SKM-1 (cell line): Measurements from ENCODE around the gene TMEM121B.

Source experiments
- DNase-seq: peaks from one replicate; lab custom pipeline; 2025; ENCODE audit not compliant: unreplicated experiment; lab: John Stamatoyannopoulos, UW

TMEM121B gene

DNA sequence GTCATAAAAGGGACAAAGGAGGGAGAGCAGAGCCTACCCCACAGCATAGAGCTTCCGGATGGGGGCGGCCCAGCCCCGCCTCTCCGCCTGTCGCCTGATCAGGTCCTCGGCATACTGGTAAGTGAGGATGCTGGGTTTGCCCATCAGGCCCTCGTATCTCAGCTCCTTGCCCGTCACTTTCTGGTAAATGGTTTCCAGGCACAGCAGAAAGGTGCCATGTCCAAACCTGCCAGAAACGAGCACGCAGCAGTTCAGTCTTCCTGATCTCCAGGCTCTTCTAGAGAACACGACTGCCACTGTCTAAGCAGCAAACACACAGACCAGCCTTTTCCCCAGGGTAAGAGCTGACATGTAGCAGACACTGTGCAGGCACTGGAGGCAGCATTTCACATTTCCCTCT, 17.4 kb upstream of the TMEM121B start:
- no peak for DNase-seq

DNA sequence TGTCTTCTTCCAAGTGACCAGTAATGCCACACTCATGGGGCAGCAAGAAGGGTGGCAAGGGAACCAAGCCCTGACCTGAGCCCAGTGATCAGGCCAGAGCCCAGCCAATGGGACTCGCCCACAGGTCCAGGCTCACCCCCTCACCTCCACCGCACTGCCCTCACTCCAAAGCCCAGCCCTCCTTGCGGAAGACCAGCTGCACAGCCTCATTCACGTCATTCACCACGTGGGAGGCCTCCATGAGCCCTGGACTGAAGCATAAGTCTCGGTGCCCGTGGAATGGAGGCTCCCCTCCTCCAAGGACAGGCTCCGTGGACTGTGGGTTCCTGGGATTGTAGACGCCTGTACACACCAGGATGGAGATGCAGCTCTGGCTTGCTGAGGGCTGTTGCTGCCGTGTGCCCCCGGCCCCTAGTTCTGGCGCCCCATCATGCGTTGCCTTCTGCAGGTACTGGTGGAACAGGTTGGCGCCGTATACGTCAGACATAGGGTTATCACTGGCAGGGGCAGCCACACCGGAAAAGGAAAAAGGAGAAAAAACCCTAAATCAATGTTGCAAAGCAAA, 16.8 kb upstream of the TMEM121B start:
- DNase-seq = no peak

DNA sequence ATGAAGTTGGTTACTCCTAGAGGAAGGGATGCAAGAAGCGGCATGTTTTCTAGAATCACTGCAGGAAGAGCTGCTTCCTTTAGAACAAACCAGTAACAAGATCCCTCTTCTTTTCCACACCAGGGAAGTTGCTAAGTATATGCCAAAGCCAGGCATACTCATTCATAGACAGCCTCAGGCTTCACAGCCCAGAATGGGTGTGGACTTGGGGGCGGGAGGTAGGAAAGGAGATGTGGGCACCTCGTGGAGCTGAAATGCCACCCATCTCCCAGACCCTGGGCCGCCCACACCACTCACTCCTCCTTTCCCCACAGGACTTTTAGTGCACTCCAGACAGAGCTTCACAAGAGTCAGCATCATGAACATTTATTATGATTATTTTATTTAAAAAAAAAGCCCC, 16.0 kb upstream of the TMEM121B start:
- DNase-seq = no peak

DNA sequence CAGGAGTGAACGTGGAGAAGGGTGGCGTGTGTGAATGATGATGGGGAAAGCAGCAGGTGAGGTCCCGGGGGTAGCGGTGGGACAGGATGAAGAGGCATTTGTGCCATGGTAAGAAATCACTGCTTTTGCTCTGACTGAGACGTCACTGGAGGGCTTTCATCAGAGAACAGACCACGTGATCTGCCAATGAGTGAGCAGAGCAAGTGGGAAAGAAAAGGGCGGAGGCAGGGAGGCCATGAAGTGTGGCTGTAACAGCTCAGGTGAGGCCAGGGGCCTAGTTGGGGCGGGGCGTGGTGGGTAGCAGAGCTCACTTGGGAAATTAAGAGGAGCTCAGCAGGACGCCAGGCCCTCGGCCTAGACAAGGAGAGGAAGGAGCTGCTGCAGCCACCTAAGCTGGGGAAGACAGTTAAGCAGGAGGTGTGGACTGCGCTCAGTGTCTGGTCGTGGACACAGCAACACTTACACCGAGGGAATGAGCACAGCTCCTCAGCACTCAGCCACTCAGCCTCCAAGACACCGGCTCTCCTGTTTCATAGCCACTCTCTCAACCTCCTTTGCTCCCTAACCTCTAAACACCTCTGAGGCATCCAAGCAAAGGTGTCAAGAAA, 14.1 kb upstream of the TMEM121B start:
- no peak for DNase-seq

DNA sequence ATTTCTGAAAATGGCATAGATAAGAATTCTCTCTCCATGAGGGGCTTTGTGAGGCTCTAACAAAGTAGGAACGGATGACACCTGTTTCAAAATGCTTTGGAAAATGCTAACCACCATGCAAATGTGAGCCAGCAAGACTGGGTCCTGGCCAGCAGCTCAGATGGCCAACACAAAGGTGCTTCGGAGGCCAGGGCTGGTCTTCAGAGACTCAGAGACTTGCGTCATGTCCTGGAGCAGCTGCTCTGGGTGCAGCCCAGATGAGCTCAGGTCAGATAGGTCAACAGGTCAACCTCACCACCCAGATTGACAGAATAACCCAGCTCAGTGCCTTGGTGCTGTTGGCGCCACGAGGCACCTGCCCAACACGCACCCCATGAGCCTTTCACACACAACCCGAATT, 12.0 kb upstream of the TMEM121B start:
- no peak for DNase-seq

DNA sequence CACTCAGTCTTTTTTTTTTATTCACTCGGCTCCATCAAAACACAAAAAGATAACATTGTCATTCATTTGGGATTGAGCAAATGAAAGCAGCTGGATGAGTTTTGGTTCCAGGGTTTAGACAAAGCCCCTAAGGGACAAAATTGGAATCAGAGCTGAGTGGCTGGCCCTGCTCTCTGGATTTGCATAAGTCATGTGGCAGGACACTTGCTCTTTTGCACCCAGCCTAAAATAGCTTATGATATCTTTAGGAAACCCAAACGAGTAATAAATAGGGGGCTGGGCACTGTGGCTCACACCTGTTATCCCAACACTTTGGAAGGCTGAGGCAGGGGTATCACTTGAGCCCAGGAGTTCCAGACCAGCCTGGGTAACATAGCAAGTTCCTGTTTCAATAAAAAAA, 11.0 kb upstream of the TMEM121B start:
- no peak for DNase-seq

DNA sequence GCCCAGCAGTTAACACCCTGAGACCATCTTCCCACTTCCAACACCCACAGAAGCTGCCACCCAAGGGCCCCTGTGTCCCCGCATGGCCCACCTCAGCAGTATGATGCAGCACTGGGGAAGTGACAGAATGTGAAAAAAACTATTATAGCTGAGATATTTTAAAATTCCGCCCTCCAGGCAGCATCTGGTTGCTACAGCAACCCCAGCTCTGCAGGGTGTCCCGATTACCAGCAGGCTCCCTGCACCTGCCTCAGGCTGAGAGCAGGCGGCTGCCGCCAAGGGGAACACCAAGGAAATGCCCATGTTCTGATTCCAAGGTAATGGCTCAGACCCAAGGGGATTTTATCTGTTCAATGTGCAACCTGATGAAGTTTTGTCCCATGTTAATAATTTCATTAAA, 10.5 kb upstream of the TMEM121B start:
- no peak for DNase-seq

DNA sequence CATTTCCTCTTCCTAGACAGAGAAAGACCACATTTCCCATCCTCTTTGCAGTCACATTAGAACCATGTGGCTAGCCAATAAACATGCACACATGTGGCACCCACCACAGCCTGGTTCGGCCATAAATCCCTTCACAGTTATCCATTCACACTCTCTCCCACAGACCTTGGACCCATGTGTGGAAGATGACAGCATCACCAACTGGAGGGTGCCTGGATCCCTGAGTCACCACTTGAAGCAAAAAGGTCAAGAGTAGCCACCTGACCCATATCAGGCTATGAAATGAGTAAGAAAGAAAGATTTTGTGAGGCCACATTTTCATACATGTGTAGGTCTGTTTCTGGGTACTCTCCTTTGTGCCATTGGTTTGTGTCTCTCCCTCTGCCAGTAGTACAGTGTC, 9.0 kb upstream of the TMEM121B start:
- no peak for DNase-seq

DNA sequence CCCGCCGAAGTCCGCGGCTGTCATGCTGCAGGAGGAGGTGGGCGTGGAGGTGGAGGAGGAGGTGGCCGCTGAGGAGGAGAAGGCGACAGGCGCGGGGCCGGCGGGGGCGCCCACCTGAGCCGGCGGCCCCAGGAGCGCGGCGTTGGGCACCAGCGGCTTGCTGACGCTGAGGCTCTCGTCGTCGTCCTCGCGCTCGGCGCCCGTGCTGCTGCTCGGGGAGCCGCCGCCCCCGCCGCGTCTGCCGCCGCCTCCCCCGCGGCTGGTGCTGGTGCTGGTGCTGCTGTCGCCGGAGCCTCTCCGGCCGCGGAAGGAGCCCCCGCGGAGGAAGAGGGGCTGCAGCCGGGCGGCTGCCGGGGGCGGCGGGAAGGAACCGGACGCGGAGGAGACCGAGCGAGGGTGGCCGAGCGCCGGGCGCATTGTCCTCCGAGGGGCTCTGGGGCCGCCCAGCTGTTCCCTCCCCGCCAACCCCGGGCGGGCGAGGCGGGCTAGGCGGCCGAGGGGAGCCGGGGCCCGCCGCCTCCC, 388 bp downstream of the TMEM121B start:
- DNase-seq = no peak

DNA sequence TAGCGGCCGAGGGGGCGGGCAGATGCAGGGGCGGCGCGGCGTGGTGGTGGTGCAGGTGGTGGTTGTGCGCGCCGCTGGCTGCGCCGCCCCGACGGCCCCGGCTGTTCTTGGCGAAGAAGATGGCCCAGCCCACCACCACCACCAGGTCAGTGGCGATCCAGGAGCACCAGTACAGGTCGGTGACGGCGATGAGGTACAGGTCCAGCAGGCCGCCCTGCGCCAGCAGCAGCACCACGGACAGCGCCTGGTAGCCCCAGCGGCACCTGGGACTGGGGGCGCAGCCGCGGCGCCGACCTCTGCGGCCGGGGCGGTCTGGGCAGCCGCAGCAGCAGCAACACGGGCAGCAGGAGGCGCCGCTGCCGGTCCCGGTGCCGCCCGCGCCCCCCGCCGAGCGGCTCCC, 879 bp downstream of the TMEM121B start:
- no peak for DNase-seq

DNA sequence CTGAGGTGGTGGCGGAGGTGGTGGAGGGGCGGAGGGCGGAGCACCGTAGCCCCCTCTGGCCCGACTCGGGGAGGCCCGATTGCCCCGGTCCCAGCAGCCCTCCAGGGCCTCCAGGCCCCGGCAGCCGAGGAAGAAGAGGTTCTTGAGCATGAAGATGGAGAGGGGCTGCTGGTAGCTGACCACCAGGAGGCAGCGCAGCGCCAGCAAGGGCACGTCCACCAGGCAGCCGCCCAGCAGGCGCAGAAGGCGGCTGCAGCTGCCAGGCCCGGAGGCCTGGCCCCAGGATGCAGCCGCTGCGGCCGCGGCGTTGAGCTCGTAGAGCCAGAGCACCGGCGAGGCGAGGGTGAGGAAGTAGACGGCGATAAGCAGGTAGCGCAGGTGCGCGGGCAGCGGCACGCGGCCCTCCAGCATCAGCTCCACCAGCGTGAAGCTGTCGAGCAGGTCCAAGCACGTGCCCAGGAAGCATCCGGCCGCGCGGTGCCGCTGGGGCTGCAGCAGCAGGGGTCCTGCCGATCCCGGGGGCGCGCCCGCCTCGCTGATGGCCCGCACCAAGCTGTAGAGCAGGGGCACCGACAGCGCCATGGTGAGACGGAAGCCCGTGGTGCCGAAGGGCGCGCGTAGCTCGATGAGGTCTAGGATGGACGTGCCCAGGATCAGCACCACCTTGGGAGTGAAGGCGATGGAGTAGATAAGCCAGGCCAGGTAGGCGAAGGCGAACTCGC, 1.5 kb downstream of the TMEM121B start:
- no peak for DNase-seq

DNA sequence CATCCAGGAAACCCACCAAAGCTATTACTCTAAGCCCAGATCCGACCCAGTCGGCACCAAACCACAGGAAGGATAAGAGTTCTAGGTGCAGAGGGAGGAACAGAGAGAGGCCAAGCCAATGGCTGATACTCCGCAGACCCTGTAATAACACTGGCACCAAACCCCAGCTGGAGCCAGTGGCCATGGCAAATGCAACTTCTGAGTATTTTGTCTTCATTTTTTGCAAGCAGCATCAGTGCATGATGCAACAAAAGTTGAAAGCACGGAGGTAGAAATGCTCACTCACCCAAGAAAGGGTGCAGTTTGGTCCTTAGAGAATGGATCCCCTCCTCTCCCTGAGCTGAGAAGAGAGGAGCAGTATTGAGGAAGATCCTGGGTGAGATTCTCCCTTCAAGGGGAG, 2.8 kb downstream of the TMEM121B start:
- DNase-seq = no peak

DNA sequence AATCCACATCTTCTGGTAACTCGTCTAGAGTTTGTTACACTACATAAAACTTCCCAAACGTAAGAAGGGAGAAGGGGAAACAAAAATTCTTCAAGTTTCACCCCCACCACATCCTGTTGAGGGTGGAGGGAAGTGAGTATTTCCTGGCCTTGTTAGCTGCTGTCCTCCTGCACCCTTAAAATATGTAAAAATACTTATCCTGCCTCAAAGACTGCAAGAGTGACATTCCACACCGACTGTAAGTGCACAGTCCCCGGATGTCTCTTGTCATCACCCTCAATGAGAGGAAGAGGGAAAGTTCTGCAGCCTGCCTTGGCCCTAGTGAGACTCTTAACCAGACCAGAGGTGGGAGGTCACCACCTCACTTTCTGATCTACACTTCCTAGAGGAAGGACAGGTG, 3.3 kb downstream of the TMEM121B start:
- peak; percentile 39 for DNase-seq

DNA sequence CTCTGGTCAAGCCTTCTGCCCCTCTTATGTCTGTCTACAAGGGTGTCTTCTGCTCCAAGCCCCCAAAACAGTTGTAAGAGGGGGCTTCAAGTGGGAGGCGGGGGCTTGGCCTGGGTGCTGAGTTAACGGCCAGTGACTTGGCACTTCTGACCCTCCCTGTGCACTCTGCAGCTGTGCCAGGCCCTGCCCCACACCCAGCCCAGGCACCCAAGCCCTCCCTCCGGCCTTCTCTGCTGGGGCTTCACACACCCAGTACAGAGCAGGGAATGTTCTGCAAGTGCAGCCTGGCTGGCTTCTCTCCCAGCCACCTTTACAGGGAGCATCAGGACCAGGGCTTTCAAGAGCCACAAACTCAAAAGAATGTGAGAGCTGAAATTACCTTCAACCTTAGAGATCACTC, 3.8 kb downstream of the TMEM121B start:
- DNase-seq = no peak

DNA sequence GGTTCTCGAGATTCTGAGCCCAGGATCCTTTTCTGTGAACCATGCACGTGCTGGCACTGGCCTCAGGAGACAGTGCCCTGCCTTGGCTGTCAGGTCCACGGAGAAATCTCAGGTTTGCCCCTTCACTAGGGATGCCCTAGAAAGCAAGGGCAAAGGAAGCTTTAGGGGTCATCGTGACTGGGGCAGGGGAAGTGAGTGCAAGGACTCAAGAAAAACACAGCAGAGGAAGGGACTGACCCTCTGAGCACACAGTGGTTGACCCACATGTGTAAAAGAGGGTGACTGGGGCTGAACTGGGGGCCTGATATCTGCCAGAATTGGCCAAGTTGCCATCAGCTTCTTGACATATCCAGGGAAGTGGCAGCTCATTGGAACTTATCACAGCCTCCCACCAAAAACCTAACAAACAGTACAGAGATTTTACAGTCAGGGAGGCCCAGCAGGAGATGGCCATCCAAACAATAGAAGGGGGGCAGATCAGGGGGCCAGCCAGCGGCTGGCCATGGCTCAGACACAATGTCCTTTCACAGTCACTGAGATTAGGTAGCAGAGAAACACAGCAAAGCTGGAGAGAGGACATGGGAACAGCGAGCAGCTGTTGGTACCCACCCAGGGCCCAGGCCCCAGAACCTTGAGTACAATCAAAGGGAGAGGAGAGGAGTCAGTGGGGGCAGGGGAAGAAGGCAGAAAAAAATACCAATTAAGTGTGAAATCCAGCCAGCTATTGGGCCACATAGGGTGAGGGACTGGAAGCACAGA, 4.4 kb downstream of the TMEM121B start:
- DNase-seq = no peak

DNA sequence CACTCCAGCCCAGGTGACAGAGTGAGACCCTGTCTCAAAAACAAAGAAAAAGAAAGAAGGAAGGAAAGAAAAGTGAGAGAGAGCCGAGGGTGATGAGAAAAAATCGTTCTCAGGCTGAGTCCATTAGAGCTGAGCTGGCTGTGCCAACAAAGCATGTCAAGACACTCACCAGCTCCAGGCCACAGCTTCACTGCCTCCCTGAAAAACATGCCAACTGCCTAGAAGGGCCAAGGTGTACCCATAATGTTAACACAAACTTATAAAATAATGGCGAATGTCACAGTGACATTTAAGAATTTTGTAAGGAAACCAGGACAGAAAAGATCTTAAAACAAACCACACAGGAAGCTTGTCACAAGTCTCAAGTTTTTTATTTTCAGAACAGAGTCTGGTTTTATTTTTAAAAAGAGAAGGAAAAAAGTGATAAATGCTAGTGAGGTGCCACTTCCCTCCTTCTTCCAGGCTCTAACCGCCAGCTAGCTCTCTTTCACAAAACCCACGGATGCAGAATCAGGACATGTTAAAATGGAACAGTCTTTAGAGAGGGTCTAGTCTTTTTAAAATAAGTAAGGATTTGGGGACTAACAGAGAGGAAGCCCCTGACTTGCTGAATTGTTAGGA, 5.1 kb downstream of the TMEM121B start:
- no peak for DNase-seq

DNA sequence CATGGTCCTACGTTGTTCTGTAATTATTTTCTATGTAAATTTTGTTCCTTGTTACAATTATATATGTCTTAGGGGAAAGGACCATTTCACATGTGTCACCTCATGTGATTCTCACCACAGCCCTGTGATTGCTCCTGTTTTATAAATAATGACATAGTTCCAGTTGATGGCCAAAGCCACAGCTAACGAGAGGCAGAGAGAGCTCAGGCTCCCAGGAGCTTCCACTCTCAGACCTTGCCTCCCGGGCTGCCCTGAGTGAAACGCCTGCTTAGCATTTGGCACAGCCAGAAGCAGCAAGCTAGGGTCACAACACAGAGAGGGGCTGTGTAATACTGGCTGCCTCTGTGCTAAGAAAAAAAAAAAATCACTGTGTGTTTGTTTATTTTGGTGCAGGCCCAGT, 5.9 kb downstream of the TMEM121B start:
- no peak for DNase-seq

DNA sequence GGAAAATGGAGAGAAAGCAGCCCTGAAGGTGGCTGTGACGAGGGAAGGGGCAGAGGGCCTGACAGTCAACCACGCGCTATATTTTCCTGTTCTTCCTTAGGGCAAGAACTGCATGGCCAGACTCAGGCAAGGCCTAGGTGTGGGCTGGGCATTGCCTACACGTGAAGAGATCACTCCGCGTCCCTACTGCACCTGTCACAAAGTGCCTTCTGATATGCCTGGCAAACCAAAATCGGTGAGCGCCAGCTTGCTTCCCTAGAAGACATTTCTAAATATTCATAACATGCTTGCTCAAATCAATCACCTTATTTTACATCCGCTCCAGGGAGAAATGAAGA, 6.3 kb downstream of the TMEM121B start:
- DNase-seq = no peak

DNA sequence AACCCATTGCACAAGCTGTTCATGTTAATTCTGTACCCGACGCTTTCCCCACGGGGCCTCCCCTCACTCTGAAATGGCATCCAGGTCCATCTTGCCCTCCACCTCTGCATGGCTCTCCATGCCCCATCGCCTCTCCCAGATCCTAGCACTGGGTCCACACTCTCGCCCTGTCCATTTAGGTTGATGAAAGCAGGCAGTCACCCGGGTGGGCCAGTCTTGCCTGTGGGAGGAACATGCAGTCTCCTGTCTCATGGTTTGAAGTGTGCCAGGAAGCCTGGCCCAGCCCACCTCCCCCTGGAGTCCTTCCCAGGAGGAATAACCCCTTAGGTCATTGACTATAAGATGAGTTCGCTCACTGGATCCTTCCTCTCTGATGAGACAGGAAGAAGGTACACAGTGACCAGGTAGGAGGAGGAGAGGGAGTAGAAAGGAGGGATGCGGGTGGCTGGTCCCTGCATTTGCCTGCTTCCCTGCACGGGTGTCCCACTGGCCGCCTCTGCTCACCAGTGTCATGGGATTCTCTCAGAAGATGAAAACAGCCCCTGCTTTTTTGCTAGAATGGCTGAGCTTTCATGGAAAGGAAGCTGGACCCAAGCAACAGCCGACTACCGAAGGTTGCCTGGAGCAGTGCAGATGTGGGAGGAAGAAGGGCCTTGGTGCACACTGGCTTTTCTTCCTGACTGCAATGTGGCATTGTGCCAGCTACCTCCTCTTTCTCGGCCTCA, 6.8 kb downstream of the TMEM121B start:
- DNase-seq = no peak

DNA sequence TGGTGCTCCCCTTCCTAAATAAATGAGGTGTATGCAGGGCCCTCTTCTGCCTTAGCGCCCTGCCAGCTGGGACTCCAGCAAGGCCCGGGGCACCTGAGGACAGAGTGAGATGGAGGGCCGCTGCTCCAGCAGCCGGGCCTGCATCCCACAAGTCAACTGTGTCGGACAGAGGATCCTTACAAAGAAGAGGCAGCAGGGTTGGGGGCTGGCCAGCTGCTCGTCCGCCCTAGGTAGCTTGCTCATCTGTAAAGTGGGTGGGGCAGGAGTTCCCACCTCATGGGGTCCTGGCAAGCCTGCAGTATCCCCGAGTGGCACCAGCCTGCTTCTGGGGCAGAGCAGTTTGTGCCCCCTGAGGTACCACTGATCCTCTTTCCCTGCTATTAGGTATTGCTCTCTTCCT, 7.6 kb downstream of the TMEM121B start:
- DNase-seq = no peak

DNA sequence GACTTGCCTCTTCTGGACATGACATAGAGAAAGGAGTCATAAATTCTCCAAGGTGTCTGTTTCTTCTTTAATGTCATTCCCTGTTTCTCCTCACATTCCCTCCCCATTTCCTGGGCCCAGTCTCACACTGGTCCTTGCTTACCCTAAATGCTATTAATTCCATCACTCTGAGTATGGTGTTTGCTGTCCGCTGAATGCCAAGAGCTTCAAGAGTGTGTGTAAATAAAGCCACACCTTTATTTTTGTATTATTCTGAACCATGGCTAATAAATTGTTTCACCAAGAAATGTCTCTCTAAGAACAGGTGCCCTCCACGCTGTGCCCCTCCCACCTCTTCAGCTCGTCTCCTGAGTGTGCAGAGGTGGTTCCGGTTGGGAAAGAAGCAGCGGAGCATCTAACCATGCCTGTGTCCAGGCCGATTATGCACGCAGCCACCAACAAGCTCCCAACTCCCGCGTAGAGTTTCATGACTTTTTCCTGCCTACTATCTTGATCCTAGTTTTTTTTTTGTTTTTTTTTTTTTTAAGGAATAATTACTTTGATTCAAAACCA, 8.6 kb downstream of the TMEM121B start:
- DNase-seq = no peak
